Right lobe of liver (tissue), 4 donors: ENCODE measurements around the gene ATP5PD.

Source experiments
- CTCF ChIP-seq, 4 donors: fragments of 200-600 bp in 3 of 4; fragments of 450-650 bp in 1 of 4; IDR thresholded peaks; one replicate each; pipeline versions ENCODE4 v1.5.1 to v1.8.0; 2016 to 2022; ENCODE audit warnings: antibody characterized with exemption in 4 of 4, mild to moderate bottlenecking in 2 of 4
- POLR2A ChIP-seq: fragments of 450-650 bp; IDR thresholded peaks from one replicate; pipeline ENCODE4 v1.6.1; 2017; ENCODE audit warnings: antibody characterized with exemption, mild to moderate bottlenecking
- donor health status: DM: no; HTN: no; CAD: no.
- donor health status: DM: no; HTN: no; CAD: no.
- donor health status: DM: no; HTN: yes; CAD: no.

- no peak for TF ChIP-seq CTCF (IDR thresholded peaks at IDR 0.05)
- TF ChIP-seq POLR2A, result no peak
Observed at GRCh38 chr17:75068750-75069149, 22.0 kb upstream of the ATP5PD start.
